IMR-90 (cell line): ENCODE data around the gene SRD5A3. TPM values are rescaled to one million over a fixed set of nuclear protein-coding genes. Genes with fewer than 3 reads are reported as not detected.
"Not testable (repeated sequence)": the region's sequence is repeated elsewhere in the genome, so short reads cannot be mapped to it uniquely, and the experiment has no call there.

Experiments
- ATAC-seq: fragments of 200-7000 bp; cut with Tn5 transposase; 2 replicates; pipeline ENCODE4 v1.9.1; 2020; ENCODE audit warnings: low read depth, mild to moderate bottlenecking, moderate library complexity
- BruUV-seq: library from RNA; stranded (reverse); fragments of 400-500 nt; replicated peaks from 2 replicates; lab custom pipeline; 2021; lab: Mats Ljungman, UMichigan
- CTCF ChIA-PET: fragments of 300-600 bp; formaldehyde crosslinking; extraction: SDS; loops from one replicate; lab custom pipeline; 2021; ENCODE audit warnings: antibody characterized with exemption; lab: Yijun Ruan, JAX
- POLR2A ChIA-PET: fragments of 300-600 bp; sonication (Branson Sonifier 250); formaldehyde crosslinking; loops from one replicate; lab custom pipeline; 2022; ENCODE audit warnings: antibody characterized with exemption; ENCODE audit not compliant: unreplicated experiment; lab: Charles Lee
- DNase-seq: peaks from one replicate; pipeline ENCODE4 v3.0.0; 2013
- H2AFZ ChIP-seq: replicated peaks from 2 replicates; pipeline ENCODE3; 2013; ENCODE audit warnings: low read length, mild to moderate bottlenecking; ENCODE audit not compliant: poor library complexity
- H2AK5ac ChIP-seq: 2 replicates; pipeline ENCODE4 v1.6.1; 2013; ENCODE audit warnings: low read depth, low read length, inconsistent platforms
- H2AK9ac ChIP-seq: replicated peaks from 2 replicates; pipeline ENCODE3; 2013; ENCODE audit warnings: mild to moderate bottlenecking, low read depth, low read length, moderate library complexity; ENCODE audit not compliant: poor library complexity
- H2BK120ac ChIP-seq: 2 replicates; pipeline ENCODE4 v1.6.1; 2013; ENCODE audit warnings: low read depth, low read length, inconsistent platforms
- H2BK15ac ChIP-seq: 3 replicates; pipeline ENCODE4 v1.6.1; 2013; ENCODE audit warnings: low read depth, low read length, inconsistent platforms
- H2BK20ac ChIP-seq: 2 replicates; pipeline ENCODE4 v1.6.1; 2013; ENCODE audit warnings: low read depth, mild to moderate bottlenecking, inconsistent platforms, low read length, moderate library complexity
- H2BK5ac ChIP-seq: 2 replicates; pipeline ENCODE4 v1.6.1; 2013; ENCODE audit warnings: mild to moderate bottlenecking, low read depth, low read length, inconsistent platforms; ENCODE audit not compliant: poor library complexity, severe bottlenecking
- H3K14ac ChIP-seq: replicated peaks from 2 replicates; pipeline ENCODE4 v1.6.1; 2013; ENCODE audit warnings: low read depth, low read length, inconsistent platforms
- H3K18ac ChIP-seq: 2 replicates; pipeline ENCODE4 v1.6.1; 2013; ENCODE audit warnings: low read depth, low read length, control low read depth
- H3K23ac ChIP-seq: 2 replicates; pipeline ENCODE4 v1.6.1; 2013; ENCODE audit warnings: low read depth, low read length, inconsistent platforms
- H3K27ac ChIP-seq: 2 replicates; pipeline ENCODE4 v1.5.1; 2013; ENCODE audit warnings: mild to moderate bottlenecking, control low read depth, low read length; ENCODE audit not compliant: insufficient read depth
- H3K27me3 ChIP-seq: 2 replicates; pipeline ENCODE4 v1.6.1; 2013; ENCODE audit warnings: low read length; ENCODE audit not compliant: control insufficient read depth, insufficient read depth
- H3K36me3 ChIP-seq: 2 replicates; pipeline ENCODE4 v1.6.1; 2013; ENCODE audit warnings: low read length, mixed read lengths; ENCODE audit not compliant: control insufficient read depth, insufficient read depth
- H3K4ac ChIP-seq: 2 replicates; pipeline ENCODE4 v1.6.1; 2013; ENCODE audit warnings: low read depth, low read length, inconsistent platforms
- H3K4me1 ChIP-seq: 2 replicates; pipeline ENCODE4 v1.6.1; 2013; ENCODE audit warnings: low read length, mixed read lengths; ENCODE audit not compliant: control insufficient read depth, insufficient read depth
- H3K4me2 ChIP-seq: 2 replicates; pipeline ENCODE4 v1.6.1; 2013; ENCODE audit warnings: low read depth, mild to moderate bottlenecking, control low read depth, low read length, moderate library complexity
- H3K4me3 ChIP-seq: 2 replicates; pipeline ENCODE4 v1.5.1; 2013; ENCODE audit warnings: low read depth, mild to moderate bottlenecking, control low read depth, low read length, moderate library complexity; ENCODE audit not compliant: insufficient read depth
- H3K56ac ChIP-seq: 2 replicates; pipeline ENCODE4 v1.6.1; 2013; ENCODE audit warnings: low read length, inconsistent platforms; ENCODE audit not compliant: insufficient read depth; ENCODE audit errors: extremely low read depth
- H3K79me1 ChIP-seq, 2 experiments: 2 replicates each; pipeline ENCODE4 v1.6.1; 2013; ENCODE audit warnings: low read length in 2 of 2, inconsistent platforms in 1 of 2, low read depth in 1 of 2
- H3K9ac ChIP-seq: 2 replicates; pipeline ENCODE4 v1.6.1; 2013; ENCODE audit warnings: low read depth, low read length, control low read depth
- H3K9me1 ChIP-seq: 2 replicates; pipeline ENCODE4 v1.6.1; 2013; ENCODE audit warnings: low read length, inconsistent platforms; ENCODE audit not compliant: insufficient read depth
- H3K9me3 ChIP-seq: 2 replicates; pipeline ENCODE4 v1.6.1; 2013; ENCODE audit warnings: low read length; ENCODE audit not compliant: control insufficient read depth, insufficient read depth
- H4K20me1 ChIP-seq: 2 replicates; pipeline ENCODE4 v1.6.1; 2013; ENCODE audit warnings: low read length, inconsistent platforms; ENCODE audit not compliant: insufficient read depth
- H4K5ac ChIP-seq: 2 replicates; pipeline ENCODE4 v1.6.1; 2013; ENCODE audit warnings: mild to moderate bottlenecking, low read depth, low read length, control low read depth
- H4K8ac ChIP-seq, 2 experiments: 2 replicates each; pipeline ENCODE4 v1.6.1; 2013; ENCODE audit warnings: low read depth in 2 of 2, low read length in 2 of 2, control low read depth in 1 of 2, inconsistent platforms in 1 of 2
- H4K91ac ChIP-seq: 2 replicates; pipeline ENCODE4 v1.6.1; 2013; ENCODE audit warnings: low read depth, low read length, inconsistent platforms; ENCODE audit not compliant: insufficient read depth
- MAFK ChIP-seq: IDR thresholded peaks from 2 replicates; pipeline ENCODE4 v1.6.1; 2012; ENCODE audit warnings: low read depth, low read length, improper control_type of control experiment
- MXI1 ChIP-seq: IDR thresholded peaks from 2 replicates; pipeline ENCODE4 v1.6.1; 2012; ENCODE audit warnings: low read depth, mild to moderate bottlenecking, low read length, moderate library complexity, borderline replicate concordance
- RAD21 ChIP-seq: IDR thresholded peaks from 2 replicates; pipeline ENCODE4 v1.6.1; 2012; ENCODE audit warnings: low read length, improper control_type of control experiment
- WGBS, 2 experiments: methylation state at CpG; one replicate each; pipeline versions ENCODE4 v1.1.5 to v1.1.7; 2013; ENCODE audit warnings: missing lambda C conversion rate in 2 of 2; ENCODE audit not compliant: insufficient read length in 1 of 2; ENCODE audit errors: extremely low coverage in 2 of 2; 5-methylcytosine and 5-hydroxymethylcytosine counted together
- dilution Hi-C: fragments of 300-500 bp; cut with HindIII; formaldehyde crosslinking; loops from one replicate; pipeline ENCODE4 v1.14.3; 2018; ENCODE audit warnings: low sequenced_read_pairs; ENCODE audit not compliant: unreplicated experiment
- in situ Hi-C: fragments of 300-500 bp; cut with MboI; formaldehyde crosslinking; loops from 3 replicates; pipeline ENCODE4 v1.14.3; 2019; ENCODE audit warnings: low sequenced_read_pairs, inconsistent platforms, mixed read lengths
- intact Hi-C: fragments of 100-400 bp; cut with micrococcal nuclease; formaldehyde crosslinking; loops from 2 replicates; pipeline ENCODE4 v1.10.0; 2022
- polyA plus RNA-seq, 3 experiments: library from polyadenylated mRNA; depleted of rRNA; stranded (reverse); fragments of >200 nt; gene quantifications; 2 replicates each; pipeline ENCODE4 v1.2.3, GENCODE V29; 2012; ENCODE audit warnings: low replicate concordance in 1 of 3
- total RNA-seq: library from RNA; depleted of rRNA; stranded (reverse); fragments of >200 nt; gene quantifications from 2 replicates; pipeline ENCODE4 v1.2.3, GENCODE V29; 2012

The SRD5A3 gene
- total and polyA plus RNA-seq, 2 of the 4 experiments (the other 2 are of a cell fraction), result 5.6 to 6.8 TPM

DNA sequence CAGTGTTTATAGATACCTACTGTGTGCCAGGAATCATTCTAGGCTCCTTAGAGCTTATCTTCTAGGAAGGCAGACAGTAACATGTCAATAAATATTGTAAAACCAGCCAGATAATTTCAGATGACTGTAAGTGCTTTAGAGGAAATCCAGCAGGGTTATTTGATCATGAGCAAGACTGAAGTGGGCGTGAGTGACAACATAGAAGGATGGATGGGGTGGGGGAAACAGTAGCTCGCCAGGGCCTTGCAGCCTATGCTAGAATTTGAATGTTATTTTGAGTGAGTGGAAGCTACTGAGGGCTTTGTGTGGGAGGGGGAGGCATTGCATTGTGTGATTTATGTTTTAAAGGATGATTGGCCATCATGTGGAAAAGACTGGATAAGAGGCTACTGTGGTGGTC lies 6.7 kb downstream of the SRD5A3 start:
- no peak overlapping the region for H4K5ac ChIP-seq
- H2BK120ac ChIP-seq, result no peak overlapping the region
- H4K20me1 ChIP-seq, result no peaks in the 10 kb centered on the region
- intact Hi-C loops (no loop called here), in situ Hi-C loops (no loop called here), dilution Hi-C loops (no loop called here)
- ChIA-PET POLR2A (no interaction called here), CTCF (no interaction called here)
- H3K9ac ChIP-seq, result no peak overlapping the region
- DNase-seq (no peak), ATAC-seq (no peak)
- H4K91ac ChIP-seq, result no peak overlapping the region
- H3K4me2 ChIP-seq, result no peak overlapping the region
- no peak overlapping the region for H3K56ac ChIP-seq
- no peaks in the 10 kb centered on the region for H3K27me3 ChIP-seq
- H2AK9ac ChIP-seq, result no peak overlapping the region
- WGBS, 2 experiments, result 83% methylated on average over 2 of the region's 2 CpGs; no CpG with 5 or more reads in 1 of the 2 experiments
- no peak overlapping the region for H2BK5ac ChIP-seq
- no peak overlapping the region for H3K14ac ChIP-seq
- H2BK20ac ChIP-seq, result no peak overlapping the region
- H2AK5ac ChIP-seq, result no peak overlapping the region
- H3K18ac ChIP-seq, result no peak overlapping the region
- H3K4me1 ChIP-seq, result peaks cover 13% of the 10 kb centered on the region
- no peak overlapping the region for H4K8ac ChIP-seq
- no TSS peak for BruUV-seq
- peaks cover 7% of the 10 kb centered on the region for H3K9me1 ChIP-seq
- no peak overlapping the region for H3K4ac ChIP-seq
- H2BK15ac ChIP-seq, result no peak overlapping the region
- H3K27ac ChIP-seq, result no peak overlapping the region
- no peaks in the 10 kb centered on the region for H3K36me3 ChIP-seq
- H3K79me1 ChIP-seq, result peaks cover 2 to 21% of the 10 kb centered on the region in 2 experiments; a peak in 3 of 4 replicates
- TF ChIP-seq RAD21 (no peak), MAFK (no peak), MXI1 (no peak)
- no peak overlapping the region for H2AFZ ChIP-seq
- no peaks in the 10 kb centered on the region for H3K9me3 ChIP-seq
- H3K4me3 ChIP-seq, result no peak overlapping the region
- no peak overlapping the region for H3K23ac ChIP-seq

DNA sequence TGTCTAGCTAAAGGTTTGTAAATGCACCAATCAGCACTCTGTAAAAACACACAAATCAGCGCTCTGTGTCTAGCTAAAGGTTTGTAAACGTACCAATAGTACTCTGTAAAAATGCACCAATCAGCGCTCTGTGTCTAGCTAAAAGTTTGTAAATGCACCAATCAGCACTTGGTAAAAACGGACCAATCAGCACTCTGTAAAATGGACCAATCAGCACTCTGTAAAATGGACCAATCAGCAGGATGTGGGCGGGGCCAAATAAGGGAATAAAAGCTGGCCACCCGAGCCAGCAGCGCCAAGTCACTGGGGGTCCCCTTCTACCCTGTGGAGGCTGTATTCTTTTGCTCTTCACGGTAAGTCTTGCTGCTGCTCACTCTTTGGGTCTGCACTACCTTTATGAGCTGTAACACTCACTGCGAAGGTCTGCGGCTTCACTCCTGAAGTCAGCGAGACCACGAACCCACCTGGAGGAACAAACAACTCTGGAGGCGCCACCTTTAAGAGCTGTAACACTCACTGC lies 7.2 kb downstream of the SRD5A3 start:
- H4K91ac ChIP-seq, POLR2A ChIA-PET, H3K9me3 ChIP-seq, dilution Hi-C loops, in situ Hi-C loops, H3K4ac ChIP-seq, intact Hi-C loops, H2AFZ ChIP-seq, DNase-seq, H3K18ac ChIP-seq, H2AK5ac ChIP-seq, H4K5ac ChIP-seq, H3K36me3 ChIP-seq, H2BK15ac ChIP-seq, H3K27me3 ChIP-seq, H3K27ac ChIP-seq, H2BK120ac ChIP-seq, CTCF ChIA-PET, H3K4me3 ChIP-seq, H3K9me1 ChIP-seq, H2BK5ac ChIP-seq, H3K9ac ChIP-seq, H2BK20ac ChIP-seq, BruUV-seq, H3K56ac ChIP-seq, H3K23ac ChIP-seq, H4K8ac ChIP-seq, ATAC-seq, H4K20me1 ChIP-seq, H3K4me2 ChIP-seq, H3K14ac ChIP-seq, H2AK9ac ChIP-seq: not testable (repeated sequence)
- Histone ChIP-seq H3K79me1 (peaks cover 0 to 23% of the 10 kb centered on the region in 2 experiments; a peak in 2 of 4 replicates), H3K4me1 (peaks cover 10% of the 10 kb centered on the region)
- WGBS, 2 experiments, result 87% methylated on average over 6 of the region's 13 CpGs; no CpG with 5 or more reads in 1 of the 2 experiments
